Fibroblast of villous mesenchyme (primary cell): ENCODE measurements around the gene TTC13. TPM values are rescaled to one million over a fixed set of nuclear protein-coding genes. Genes with fewer than 3 reads are reported as not detected.

Experiments used
- DNase-seq: peaks from one replicate; pipeline ENCODE4 v3.0.0-alpha.2; 2010; ENCODE audit warnings: low read depth
- H3K4me3 ChIP-seq: 2 replicates; pipeline ENCODE4 v1.5.1; 2011; ENCODE audit warnings: low read depth, mild to moderate bottlenecking, low read length
- CTCF ChIP-seq: IDR thresholded peaks from 2 replicates; pipeline ENCODE4 v1.5.1; 2012; ENCODE audit warnings: low read depth, mild to moderate bottlenecking, low read length; ENCODE audit not compliant: insufficient read depth
- total RNA-seq: library from RNA; depleted of rRNA; stranded (reverse); fragments of >200 nt; gene quantifications from 2 replicates; pipeline ENCODE4 v1.2.3, GENCODE V29; 2012

TTC13 gene
- total RNA-seq, 1 donor: 18.6 TPM

DNA sequence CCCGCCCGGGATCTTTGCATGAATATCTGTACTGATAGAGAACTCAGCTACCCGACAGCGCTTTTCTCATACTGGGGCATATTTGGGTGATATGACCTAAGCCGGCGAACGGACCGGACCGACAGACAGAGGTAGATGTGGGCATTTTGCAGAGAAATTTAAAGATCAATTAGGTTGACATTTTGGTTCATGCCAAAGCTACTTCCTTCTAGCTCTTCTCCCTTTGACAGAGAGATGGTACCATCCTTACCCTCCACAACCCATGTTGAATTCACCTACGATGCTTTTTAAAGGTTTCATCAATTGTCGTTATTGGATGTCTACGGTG, 692 bp upstream of the TTC13 start:
- DNase-seq: no peak
- TF ChIP-seq CTCF: no peak
- H3K4me3 ChIP-seq: peak overlapping the region; percentile 94

GRCh38 chr1:230977761-230978490, 735 bp downstream of the TTC13 start:
- no peak for DNase-seq
- TF ChIP-seq CTCF: no peak

GRCh38 chr1:230976825-230977747, 1.6 kb downstream of the TTC13 start:
- no peak for DNase-seq

More at GRCh38 chr1:230977761-230978490, 735 bp downstream of the TTC13 start:
- H3K4me3 ChIP-seq: peak overlapping the region; percentile 94

DNA sequence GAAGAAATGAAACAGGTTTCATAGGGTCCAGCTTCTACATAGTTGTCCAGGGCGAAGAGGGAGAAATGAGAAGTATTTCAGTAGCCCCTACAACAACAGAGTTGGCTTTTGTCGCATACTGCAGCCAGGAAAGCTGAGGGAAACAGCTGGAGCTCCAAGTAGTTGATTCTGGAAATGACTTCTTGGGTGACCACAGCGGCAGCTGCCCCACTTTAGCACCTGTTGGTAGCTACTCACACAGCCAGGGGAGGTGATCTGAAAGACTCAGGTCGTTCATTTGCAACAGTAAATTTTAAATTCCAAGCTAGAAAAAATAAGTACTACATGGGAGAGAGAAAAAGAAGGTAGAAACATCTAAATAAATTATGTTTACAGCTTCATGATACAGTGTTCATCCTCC, 2.3 kb downstream of the TTC13 start:
- TF ChIP-seq CTCF: no peak
- no peak for DNase-seq
- H3K4me3 ChIP-seq: no peak overlapping the region

More at GRCh38 chr1:230976825-230977747, 1.6 kb downstream of the TTC13 start:
- peak overlapping the region; percentile 94 for H3K4me3 ChIP-seq
- no peak for TF ChIP-seq CTCF

DNA sequence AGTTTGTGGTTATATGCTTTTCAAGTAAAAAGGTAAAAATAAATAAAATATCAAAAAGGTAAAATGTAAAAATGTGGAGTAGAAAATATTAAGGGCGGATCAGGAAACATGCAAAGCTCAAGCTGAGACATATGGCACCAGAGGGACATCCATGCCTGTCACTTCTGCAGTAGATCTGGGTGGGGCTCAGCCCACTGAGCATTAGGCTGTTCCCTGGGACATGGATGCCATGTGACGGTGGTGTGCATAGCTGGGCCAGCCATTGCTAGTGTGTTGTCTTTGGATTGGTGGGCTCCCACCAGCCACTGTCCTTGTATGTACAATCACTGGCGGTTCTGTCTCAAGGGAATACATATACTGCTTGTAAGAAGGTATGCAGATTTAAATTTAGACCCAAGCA, 3.0 kb downstream of the TTC13 start:
- no peak for TF ChIP-seq CTCF

DNA sequence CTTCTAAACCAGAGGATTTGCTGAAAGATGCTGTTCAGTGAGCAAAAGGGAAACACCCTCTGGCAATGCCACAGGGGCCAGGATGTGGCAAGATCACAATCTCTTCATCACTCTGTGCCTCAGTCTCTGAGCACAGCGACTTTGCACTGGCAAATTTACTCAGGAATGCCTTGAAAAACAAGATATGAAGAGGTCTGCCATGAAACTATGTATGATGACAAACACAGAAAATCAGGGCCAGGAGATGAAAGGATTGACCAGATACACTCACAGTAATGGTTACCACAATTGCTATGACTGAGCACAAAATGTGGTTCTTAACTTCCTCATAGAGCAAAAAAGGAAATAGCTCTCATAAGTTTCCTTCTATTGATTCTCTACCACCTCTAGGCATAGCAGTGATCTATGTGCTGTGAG, 5.8 kb downstream of the TTC13 start:
- TF ChIP-seq CTCF: no peak
- H3K4me3 ChIP-seq: no peak overlapping the region
- no peak for DNase-seq

More for the DNA sequence above, 3.0 kb downstream of the TTC13 start:
- H3K4me3 ChIP-seq: no peak overlapping the region
- no peak for DNase-seq
